ENCODE data around the gene CD59.

DNA sequence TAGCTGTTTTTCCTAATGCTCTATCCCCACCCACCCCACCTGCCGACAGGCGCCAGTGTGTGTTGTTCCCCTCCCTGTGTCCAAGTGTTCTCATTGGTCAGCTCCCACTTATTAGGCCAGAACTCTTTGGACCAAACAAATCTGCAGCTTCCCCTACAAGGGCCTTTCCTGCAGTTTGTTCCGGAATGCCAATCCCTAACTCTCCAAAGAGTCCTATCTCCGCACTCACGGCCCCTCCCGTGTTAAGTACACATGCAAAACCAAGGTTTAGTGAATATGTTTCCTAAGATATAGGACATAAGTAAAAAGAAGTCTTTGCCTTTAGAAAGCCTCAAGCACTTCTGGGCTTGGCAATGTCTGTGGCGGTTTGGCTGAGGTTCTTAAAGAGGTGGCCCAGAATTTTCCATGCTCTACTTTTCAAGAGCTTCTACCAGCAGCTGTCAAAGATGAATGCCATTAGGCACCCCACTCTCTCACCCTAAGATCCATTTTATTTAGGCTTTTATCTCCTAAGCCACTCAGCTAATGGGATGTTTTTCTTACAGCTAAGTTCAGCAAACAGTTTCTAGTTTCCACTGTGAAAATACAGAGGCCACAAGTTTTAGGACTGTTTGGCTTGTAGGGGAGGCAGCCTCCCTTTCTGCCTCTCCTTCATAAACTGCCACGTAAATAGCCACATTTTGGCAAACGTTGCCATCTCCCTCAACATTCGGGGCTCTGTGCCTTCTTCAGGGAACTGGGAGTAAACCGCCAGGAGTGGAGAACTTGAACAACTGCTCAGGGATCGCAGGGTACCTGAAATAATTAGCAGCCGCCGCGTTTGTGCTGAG lies 1.6 kb downstream of the CD59 start:
- TF ChIP-seq EZH2phosphoT487 (IDR thresholded peaks at IDR 0.05; ENCODE audit: borderline replicate concordance, low read length) (no peak), CTCF (conservative IDR thresholded peaks at IDR 0.05; ENCODE audit: low read depth, low read length) (no peak)

All from PC-3 (cell line).